IPS-18c (cell line): ENCODE measurements around the gene PDIA3.
"Not testable (repeated sequence)": the region's sequence is repeated elsewhere in the genome, so short reads cannot be mapped to it uniquely, and the experiment has no call there.

Experiments used
- H3K4me3 ChIP-seq: 2 replicates; pipeline ENCODE4 v1.7.0; 2013; ENCODE audit warnings: low read depth, mild to moderate bottlenecking, low read length, moderate library complexity; ENCODE audit not compliant: insufficient read depth
- H3K9me3 ChIP-seq: one replicate; pipeline ENCODE4 v1.6.1; 2013; ENCODE audit warnings: mild to moderate bottlenecking, low read length, moderate library complexity; ENCODE audit not compliant: control insufficient read depth, insufficient read depth

The PDIA3 gene

DNA sequence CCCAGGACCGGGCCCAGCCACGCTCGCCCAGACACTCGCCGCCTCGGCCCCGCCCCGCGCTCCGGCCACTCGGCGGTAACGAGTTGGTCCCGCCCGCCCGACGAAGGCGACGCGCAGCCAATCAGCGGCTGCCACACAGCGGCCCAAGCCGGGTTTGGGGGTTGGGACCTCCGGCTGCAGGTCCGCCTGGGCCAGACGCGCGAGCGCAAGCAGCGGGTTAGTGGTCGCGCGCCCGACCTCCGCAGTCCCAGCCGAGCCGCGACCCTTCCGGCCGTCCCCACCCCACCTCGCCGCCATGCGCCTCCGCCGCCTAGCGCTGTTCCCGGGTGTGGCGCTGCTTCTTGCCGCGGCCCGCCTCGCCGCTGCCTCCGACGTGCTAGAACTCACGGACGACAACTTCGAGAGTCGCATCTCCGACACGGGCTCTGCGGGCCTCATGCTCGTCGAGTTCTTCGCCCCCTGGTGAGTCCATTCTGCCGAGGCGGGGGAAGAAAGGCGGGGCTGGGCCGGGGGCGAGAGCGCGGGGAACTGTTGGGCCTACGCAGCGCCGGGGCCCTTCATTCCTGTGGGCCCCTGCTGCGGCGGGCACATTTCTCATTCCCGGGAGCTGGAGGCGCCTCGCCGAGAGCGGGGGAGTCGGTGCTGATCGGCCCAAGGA, at the start of gene PDIA3:
PDIA3 (plus strand) TSS at position 194 of the 658 bp plus-strand sequence; CDS start at position 296, 102 bp downstream.
- peak within 1 kb of the TSS; percentile 75 for H3K4me3 ChIP-seq
- not testable (repeated sequence) for H3K9me3 ChIP-seq

DNA sequence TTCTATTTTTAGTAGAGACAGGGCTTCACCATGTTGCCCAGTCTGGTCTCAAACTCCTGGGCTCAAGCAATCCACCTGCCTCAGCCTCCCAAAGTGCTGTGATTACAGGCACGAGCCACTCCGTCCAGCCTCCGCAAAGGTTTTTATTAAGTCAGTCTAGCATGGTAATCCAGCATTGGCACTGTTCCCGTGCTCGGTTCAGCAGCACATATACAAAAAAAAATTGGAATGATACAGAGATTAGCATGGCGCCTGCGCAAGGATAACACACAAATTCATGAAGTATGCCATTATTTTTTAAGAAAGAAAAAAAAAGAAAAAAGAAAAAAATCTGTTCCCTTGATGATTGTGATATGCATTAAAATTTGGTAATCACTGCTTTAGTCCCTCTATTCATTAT, 44.1 kb upstream of the PDIA3 start:
- H3K9me3 ChIP-seq, result no peaks in the 10 kb centered on the region

DNA sequence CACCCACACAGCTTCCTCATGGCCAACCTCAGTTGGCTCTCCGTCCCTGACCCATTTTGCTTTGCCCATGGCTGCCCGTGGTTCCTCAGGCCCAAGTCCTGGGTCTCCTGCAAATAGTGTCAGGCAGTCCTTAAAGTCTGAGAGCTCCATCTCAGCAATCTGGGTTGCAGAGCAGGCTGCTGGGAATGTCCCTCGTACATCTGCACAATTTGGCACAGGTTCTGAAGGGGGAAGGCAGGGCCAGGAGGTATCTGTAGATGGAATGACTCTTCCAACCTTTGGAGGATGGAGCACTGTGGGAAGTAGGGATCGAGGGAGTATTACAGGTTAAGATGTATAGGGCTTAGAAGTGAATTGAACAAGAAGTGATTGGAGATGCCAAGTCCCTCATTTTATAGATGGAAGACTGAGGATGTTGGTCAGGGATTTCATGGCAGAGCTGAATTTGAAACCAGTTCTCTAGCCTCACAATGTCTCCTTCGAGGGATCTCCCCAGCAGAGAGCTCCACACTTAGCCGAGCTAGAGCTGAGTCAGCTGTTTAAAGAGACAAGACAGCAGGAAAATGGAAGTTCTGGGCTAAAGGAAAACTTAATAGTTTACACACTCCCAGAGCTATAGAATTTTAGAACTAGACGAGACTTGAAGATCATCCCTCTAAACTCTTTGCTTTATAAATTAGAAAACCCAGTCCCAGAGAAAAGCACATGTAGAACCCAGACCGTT, 43.4 kb upstream of the PDIA3 start:
- Histone ChIP-seq H3K9me3 (no peaks in the 10 kb centered on the region), H3K4me3 (no peak overlapping the region)

More for the DNA sequence above, 44.1 kb upstream of the PDIA3 start:
- H3K4me3 ChIP-seq, result no peak overlapping the region

DNA sequence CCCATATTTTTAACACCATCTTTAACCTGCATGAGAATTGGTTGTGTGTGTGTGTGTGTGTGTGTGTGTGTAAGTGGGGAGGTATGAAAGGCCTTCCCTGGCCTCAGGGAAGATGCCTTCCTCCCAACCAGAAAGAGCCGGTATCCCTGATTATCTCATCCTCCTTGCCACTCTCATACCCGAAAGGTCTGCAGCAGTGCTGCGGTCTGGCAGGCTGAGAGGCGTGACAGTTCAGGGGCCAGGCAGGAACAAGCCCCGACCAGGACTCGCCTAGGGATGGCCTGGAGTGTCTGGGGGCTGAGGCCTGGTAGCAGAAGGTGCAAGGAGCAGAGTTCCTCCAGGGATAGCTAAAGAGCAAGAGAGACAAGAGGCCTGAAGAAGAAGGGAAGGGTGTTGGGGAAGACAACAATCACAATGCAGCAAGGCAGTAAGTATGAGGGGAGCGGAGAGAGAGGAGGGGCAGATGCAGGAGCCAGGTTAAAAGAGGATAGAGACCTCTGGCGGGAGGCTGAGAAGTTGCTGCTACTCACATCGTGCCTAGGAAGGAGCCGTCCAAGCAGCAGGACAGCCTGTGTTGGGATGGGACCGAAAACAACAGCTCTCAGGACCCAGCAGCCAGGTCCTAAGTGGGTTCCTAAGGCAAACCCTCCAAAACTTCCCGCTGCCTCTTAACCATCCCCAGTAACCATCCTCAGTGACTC, 35.7 kb upstream of the PDIA3 start:
- not testable (repeated sequence) for H3K4me3 ChIP-seq, H3K9me3 ChIP-seq

DNA sequence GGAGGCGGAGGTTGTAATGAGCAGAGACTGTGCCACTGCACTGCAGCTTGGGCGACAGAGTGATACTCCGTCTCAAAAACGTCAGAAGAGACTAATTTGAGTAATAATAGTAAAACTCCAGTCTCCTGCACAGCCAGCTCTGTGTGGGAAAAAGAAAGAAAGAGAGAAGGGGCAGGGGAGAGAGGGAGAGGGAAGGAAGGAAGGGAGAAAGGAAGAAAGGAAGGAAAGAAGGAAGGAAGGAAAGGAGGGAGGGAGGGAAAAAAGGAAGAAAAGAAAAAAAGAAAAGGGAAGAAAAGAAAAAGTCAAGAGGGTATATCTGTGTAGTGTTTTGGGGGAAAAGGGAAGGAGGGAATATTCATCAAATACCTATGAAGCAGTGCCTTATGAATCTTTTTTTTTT, 23.1 kb upstream of the PDIA3 start:
- Histone ChIP-seq H3K4me3 (no peak overlapping the region), H3K9me3 (no peaks in the 10 kb centered on the region)

DNA sequence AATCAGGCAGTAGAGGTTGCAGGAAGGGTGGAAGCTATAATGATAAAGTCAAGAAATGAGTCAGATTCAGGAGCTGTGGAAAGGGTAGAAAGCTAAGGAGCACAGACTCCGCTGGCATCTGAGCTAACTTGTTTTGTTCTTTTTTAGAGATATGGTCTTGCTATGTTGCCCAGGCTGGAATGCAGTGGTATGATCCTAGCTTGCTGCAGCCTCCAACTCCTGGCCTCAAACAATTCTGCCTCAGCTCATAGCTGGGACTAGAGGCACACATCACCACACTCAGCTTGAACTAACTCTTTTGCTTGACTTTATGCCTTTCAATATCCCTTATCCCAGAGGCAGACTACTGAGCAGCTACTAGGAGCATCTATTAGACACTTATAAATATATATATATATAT, 19.9 kb upstream of the PDIA3 start:
- H3K9me3 ChIP-seq, H3K4me3 ChIP-seq: not testable (repeated sequence)

DNA sequence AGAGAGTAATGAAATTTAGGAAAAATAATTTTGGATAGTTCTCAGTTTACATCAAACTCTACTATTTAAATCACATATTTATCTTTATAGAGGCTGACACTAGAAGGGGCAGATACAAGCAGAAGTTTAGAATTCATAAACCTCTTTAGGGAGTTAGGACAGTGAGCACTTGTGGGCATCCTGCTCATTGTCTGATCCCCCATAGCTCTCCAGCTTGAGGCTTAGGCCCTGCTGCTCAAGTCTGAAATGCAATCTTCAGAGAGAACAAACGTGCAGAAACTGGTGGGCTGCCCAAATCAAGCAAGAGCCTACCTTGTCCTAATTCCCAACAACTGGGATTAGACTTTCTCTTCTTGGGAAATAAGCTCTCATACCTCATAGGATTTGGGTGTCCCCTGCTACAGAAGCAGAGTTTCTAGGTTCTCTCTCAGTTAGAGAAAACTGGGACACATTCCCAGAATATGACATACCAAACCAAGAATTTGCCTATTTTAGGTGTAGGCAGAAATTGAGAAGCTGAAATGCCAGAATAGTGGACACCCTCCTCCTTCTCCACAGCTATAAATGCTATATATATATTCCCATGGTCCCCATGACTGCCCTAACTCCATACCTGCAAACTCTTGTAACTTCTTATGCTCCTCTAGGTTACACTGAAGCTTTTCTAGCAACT, 18.0 kb upstream of the PDIA3 start:
- H3K4me3 ChIP-seq, H3K9me3 ChIP-seq: not testable (repeated sequence)

DNA sequence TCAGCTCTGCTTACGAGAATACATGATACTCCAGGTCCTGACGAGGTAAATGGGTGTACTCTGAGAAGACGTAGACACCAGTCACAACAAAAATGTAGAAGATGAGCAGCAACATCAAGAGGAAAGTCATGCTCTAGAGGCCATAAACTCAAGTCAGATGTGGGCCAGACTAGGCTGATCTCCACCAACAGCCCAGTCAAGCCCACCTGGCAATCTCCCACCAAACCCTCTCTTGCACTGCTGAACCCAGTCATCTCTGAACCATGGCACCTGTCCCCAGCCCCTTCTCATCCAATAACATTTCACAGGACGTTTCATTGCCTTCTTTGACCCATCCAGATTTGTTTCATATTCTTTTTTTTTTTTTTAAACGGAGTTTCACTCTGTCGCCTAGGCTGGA, 10.8 kb upstream of the PDIA3 start:
- no peak overlapping the region for H3K4me3 ChIP-seq

DNA sequence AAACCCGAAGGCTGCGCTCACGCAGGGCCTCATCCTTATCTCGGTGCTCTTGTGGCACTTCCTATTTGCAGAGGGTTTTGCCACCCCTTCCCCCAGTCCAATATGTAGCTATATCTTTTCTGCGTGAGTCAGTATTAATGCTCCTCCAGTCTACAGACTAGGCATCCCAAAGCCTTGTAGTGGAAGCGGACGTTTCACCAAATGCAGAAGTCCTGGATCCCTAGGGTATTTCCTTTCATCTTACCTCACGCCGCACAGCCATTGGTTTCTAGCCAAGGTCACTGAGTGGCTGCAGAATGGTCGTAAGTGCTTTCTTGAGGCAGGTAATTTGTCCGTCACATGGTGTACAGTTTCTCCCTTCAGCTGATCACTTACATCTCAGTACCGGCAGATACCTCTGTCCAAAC, 668 bp downstream of the PDIA3 start:
- H3K9me3 ChIP-seq, result not testable (repeated sequence)
- H3K4me3 ChIP-seq, result peak overlapping the region; percentile 75

More for the DNA sequence above, 10.8 kb upstream of the PDIA3 start:
- H3K9me3 ChIP-seq, result no peaks in the 10 kb centered on the region

DNA sequence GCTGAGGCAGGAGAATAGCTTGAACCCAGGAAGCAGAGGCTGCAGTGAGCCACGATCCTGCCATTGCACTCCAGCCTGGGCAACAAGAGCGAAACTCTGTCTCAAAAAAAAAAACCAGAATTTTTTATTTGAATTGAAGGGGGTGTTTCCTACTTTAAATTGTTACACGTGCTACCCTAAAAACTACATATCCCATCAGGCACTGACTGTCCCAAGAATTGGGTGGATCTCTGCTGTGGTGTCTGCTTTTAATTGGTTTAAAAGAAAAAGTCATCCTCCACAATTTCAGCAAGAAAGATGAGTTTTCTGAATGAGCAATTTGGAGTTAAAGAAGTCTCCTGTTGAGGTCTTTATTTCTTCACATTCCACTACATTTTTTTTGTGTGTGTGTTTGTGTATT, 2.1 kb downstream of the PDIA3 start:
- Histone ChIP-seq H3K9me3 (no peaks in the 10 kb centered on the region), H3K4me3 (no peak overlapping the region)

DNA sequence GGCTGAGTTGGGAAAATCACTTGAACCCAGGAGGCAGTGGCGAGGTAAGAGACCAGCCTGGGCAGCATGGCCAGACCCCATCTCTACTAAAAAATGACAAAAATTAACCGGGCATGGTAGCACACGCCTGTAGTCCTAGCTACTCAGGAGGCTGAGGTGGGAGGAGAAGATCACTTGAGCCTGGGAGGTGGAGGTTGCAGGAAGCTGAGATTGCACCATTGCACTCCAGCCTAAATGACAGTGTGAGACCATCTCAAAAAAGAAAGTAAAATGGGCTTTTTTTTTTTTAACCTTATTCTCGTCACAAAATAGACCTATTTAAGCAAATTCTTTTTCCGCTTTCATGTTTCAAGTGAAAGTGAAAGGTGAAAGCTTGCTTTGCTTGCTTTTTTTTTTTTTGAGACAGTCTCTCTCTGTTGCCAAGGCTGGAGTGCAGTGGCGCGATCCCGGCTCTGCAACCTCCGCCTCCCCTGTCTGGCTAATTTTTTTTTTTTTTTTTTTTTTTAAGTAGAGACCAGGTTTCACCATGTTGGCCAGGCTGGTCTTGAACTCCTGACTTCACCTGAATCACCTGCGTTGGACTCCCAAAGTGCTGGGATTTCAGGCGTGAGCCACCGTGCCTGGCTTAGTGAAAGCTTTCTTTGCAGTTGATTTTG, 3.6 kb downstream of the PDIA3 start:
- no peaks in the 10 kb centered on the region for H3K9me3 ChIP-seq
- H3K4me3 ChIP-seq, result no peak overlapping the region

DNA sequence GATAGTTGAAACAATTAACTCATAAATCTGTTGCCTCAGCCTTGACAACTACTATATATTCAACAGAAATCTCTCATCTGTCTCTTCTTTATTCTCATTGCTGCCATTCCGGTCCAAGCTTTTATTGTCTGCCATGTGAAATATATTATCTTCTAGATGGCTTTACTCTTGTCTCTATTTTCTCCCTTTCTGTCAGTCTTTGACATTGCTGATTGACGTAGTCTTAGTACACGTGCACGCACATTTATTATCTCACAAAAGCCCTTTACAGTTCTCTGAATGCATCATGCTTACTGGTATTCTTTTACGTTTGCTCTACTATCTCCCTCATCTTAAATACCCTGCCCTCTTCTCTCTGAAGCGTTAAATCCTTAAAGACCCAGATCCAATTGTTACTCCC, 5.6 kb downstream of the PDIA3 start:
- Histone ChIP-seq H3K4me3 (no peak overlapping the region), H3K9me3 (no peaks in the 10 kb centered on the region)

DNA sequence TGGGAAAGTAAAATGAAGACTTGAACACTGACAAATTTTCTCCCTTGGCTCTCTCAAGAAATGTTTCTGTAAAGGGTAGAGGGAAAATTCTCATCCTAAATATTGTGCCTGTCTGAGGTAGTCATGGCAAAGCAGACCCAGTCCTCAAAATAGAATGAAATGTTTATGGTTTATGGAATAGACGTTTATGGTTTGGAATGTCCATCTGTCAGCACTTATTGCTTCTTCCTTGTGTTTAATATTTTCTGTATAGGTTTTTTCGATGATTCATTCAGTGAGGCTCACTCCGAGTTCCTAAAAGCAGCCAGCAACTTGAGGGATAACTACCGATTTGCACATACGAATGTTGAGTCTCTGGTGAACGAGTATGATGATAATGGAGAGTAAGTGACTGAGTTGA, 16.6 kb downstream of the PDIA3 start:
- Histone ChIP-seq H3K9me3 (no peaks in the 10 kb centered on the region), H3K4me3 (no peak overlapping the region)

DNA sequence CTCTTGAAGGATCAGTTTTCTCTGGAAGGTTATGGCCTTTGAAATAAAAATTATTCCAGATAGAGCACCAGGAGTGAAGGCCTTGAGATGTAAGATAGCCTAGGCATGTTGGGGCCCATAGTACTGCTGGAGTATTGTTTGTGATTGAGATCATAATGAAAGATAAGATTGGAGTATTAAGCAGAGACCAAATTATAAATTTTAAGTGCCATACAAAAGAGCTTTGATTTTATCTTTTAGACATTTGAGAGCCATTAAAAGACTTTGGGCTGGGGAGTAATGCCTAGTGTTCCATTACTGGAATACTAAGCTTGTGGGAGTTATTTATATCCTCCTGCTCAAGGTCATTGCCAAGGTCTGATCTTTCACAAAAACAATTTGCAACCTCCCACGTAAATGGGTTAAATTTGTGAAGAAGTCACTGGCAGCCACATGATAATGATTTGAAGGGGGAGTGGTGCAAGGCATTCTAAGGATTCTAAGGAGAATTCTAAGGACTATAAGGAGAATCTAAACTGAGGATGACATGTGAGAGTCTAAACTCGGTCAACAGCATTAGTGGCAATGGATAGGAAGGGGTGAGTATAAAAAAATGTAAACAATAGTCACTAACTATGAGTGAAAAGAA, 17.7 kb downstream of the PDIA3 start:
- Histone ChIP-seq H3K9me3 (no peaks in the 10 kb centered on the region), H3K4me3 (no peak overlapping the region)

DNA sequence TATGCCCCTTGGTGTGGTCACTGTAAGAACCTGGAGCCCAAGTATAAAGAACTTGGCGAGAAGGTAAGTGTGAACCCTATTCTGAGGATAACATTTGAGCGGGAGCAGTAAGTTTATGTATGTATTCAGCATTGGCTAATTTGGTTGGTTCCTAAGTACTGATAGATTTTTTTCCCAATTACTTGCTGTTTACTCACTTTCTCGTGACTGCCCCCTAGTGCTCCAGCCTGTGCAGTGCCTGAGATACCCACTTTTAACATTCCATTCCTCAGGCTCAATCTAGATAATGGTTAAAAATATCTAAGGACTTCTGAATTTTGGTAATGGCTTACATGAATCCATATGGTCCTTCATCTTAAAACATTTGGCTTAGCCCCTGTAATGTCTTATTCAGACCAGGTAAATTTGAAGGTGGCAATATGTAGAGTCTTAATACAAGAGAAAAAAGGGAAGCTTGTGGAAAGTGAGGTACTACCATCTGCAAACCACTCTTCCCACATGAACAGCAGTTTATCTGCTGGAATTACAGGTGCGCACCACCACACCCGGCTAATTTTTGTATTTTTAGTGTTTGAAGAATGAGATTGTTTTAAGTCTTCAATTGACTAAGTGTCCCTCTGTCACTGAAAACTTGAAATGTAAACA, 23.5 kb downstream of the PDIA3 start:
- H3K9me3 ChIP-seq, result no peaks in the 10 kb centered on the region
- no peak overlapping the region for H3K4me3 ChIP-seq

DNA sequence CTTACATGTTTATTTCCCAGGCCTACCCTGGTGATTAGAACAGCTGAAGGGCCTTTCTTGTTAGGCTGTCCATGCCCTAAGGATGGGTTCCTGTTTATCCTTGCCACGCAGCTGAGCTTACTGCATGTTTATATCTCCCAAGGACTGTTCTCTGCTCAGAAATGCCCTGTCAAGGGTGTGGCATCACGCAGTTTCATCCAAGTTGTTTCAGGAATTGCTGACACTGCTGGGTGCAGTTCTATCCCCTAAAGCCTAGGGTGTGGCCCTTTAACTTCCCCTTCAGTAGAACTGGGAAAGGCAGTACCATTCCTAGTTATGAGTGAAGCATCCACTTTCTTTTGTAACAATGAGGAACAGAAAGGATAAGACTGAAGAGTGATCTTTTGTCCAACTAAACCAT, 25.6 kb downstream of the PDIA3 start:
- no peak overlapping the region for H3K4me3 ChIP-seq
- no peaks in the 10 kb centered on the region for H3K9me3 ChIP-seq
